ENCODE measurements around the gene DTX4.

The DTX4 gene

DNA sequence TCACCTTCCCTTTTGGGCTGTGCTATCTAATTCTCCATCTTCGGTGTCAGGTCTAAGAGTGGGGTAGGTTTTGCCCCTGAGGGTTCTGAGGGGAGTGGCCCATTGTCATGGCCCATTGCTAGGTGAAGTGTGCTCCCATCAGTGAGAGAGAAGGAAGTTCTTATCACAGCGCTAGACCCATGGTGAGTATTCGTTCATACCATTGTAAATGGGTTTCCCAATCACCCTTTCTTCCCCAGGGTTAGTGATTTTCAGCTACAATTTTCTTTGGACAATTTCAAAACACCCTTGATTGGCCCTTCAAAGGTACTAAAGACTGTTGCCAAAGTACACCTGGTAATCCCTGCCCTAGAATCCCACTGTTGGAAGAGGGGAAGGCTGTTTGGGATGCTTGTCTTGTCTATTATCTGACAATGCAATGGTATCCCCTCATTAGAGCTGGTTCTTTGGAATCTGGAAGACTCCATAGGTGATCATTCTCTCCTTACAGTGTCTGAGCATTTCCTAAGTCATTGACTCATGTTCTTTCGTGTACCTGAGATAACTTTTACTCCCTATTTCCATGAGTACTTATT lies 20.6 kb downstream of the DTX4 start:
- no peak for ATAC-seq (ENCODE audit: insufficient read depth, low read depth)
- no peak for DNase-seq
- Histone ChIP-seq H3K9ac (ENCODE audit: low read depth, low read length) (no peak overlapping the region), H2AFZ (ENCODE audit: low read depth, low read length) (no peak overlapping the region), H3K27ac (ENCODE audit: low read length) (no peak overlapping the region), H3K27me3 (ENCODE audit: insufficient read depth, low read length, poor library complexity) (no peaks in the 10 kb centered on the region), H3K79me2 (ENCODE audit: insufficient read depth, low read length) (no peaks in the 10 kb centered on the region), H3K4me2 (ENCODE audit: insufficient read depth, low read length) (no peak overlapping the region), H3K4me3 (ENCODE audit: low read depth in 1 of 2, low read length in 2 of 2) (no peak overlapping the region), H4K20me1 (ENCODE audit: insufficient read depth, low read length) (no peaks in the 10 kb centered on the region), H3K4me1 (ENCODE audit: insufficient read depth, low read length) (no peaks in the 10 kb centered on the region), H3K9me3 (ENCODE audit: insufficient read depth, low read length, severe bottlenecking) (no peaks in the 10 kb centered on the region), H3K36me3 (ENCODE audit: insufficient read depth, low read length) (no peaks in the 10 kb centered on the region; the same call in 1 of the 2 replicates)
- no peak for TF ChIP-seq EZH2 (IDR thresholded peaks at IDR 0.05; ENCODE audit: borderline replicate concordance, low read depth, low read length, severe bottlenecking)
- TF ChIP-seq, protein P1, sequence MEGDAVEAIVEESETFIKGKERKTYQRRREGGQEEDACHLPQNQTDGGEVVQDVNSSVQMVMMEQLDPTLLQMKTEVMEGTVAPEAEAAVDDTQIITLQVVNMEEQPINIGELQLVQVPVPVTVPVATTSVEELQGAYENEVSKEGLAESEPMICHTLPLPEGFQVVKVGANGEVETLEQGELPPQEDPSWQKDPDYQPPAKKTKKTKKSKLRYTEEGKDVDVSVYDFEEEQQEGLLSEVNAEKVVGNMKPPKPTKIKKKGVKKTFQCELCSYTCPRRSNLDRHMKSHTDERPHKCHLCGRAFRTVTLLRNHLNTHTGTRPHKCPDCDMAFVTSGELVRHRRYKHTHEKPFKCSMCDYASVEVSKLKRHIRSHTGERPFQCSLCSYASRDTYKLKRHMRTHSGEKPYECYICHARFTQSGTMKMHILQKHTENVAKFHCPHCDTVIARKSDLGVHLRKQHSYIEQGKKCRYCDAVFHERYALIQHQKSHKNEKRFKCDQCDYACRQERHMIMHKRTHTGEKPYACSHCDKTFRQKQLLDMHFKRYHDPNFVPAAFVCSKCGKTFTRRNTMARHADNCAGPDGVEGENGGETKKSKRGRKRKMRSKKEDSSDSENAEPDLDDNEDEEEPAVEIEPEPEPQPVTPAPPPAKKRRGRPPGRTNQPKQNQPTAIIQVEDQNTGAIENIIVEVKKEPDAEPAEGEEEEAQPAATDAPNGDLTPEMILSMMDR (IDR thresholded peaks at IDR 0.05; ENCODE audit: borderline replicate concordance, extremely low read depth, low read length, poor library complexity, severe bottlenecking) = no peak

DNA sequence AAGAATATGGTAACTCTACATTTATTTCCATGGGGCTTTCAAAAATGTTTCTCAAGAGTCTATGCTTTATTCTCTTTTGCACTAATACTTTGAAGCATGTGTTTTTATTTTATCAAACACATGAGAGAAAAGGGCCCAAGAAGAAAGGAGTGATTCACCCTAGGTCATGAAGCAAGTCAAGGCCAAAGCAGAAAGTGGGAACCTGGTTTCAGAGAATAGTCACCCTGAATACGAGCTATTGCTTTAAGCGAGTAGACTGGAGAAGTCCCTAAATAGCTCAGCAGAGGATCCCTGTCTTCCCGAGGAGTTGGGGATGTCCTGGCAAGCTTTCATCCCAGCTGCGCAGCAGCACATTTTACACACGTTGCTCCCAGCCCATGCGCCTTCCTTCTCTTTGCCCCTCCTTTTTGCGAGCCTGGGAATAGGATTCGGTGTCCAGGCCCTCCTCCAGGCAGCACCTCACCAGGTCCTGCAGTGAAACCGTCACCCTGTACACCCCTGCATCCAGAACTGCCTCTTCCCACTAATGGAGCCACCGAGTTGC lies 21.7 kb downstream of the DTX4 start:
- Histone ChIP-seq H3K27ac (ENCODE audit: low read length) (no peak overlapping the region), H3K4me2 (ENCODE audit: insufficient read depth, low read length) (no peak overlapping the region), H3K9ac (ENCODE audit: low read depth, low read length) (no peak overlapping the region), H3K4me1 (ENCODE audit: insufficient read depth, low read length) (no peaks in the 10 kb centered on the region), H3K27me3 (ENCODE audit: insufficient read depth, low read length, poor library complexity) (no peaks in the 10 kb centered on the region), H3K36me3 (ENCODE audit: insufficient read depth, low read length) (no peaks in the 10 kb centered on the region; the same call in 1 of the 2 replicates), H4K20me1 (ENCODE audit: insufficient read depth, low read length) (no peaks in the 10 kb centered on the region), H3K9me3 (ENCODE audit: insufficient read depth, low read length, severe bottlenecking) (no peaks in the 10 kb centered on the region), H3K79me2 (ENCODE audit: insufficient read depth, low read length) (no peaks in the 10 kb centered on the region), H3K4me3 (ENCODE audit: low read depth in 1 of 2, low read length in 2 of 2) (no peak overlapping the region), H2AFZ (ENCODE audit: low read depth, low read length) (no peak overlapping the region)
- TF ChIP-seq, protein P1 (IDR thresholded peaks at IDR 0.05; ENCODE audit: borderline replicate concordance, extremely low read depth, low read length, poor library complexity, severe bottlenecking) = no peak
- no peak for TF ChIP-seq EZH2 (IDR thresholded peaks at IDR 0.05; ENCODE audit: borderline replicate concordance, low read depth, low read length, severe bottlenecking)
- ATAC-seq (ENCODE audit: insufficient read depth, low read depth) (no peak), DNase-seq (no peak)

DNA sequence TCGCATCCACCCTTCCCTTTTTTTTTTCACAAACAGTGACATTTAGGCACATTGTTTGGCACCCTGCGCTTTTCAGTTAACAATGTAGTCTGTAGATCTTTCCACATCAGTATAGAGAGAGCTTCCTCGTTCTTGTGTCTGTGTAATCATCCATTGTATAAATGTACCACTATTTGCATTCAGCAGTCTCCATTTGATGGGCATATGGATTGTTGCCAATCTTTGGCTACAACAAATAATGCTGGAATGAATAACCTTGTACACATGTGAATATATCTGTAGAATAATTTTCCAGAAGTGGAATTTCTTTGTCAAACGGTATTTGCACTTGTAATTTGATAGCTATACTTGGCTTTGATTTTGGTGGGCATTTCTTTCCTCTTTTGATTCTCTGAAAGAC lies 23.7 kb downstream of the DTX4 start:
- TF ChIP-seq EZH2 (IDR thresholded peaks at IDR 0.05; ENCODE audit: borderline replicate concordance, low read depth, low read length, severe bottlenecking) = no peak
- TF ChIP-seq, protein P1 (IDR thresholded peaks at IDR 0.05; ENCODE audit: borderline replicate concordance, extremely low read depth, low read length, poor library complexity, severe bottlenecking) = no peak
- no peaks in the 10 kb centered on the region for H3K9me3 ChIP-seq (ENCODE audit: insufficient read depth, low read length, severe bottlenecking)
- H3K4me2 ChIP-seq (ENCODE audit: insufficient read depth, low read length) = no peak overlapping the region
- no peaks in the 10 kb centered on the region for H3K4me1 ChIP-seq (ENCODE audit: insufficient read depth, low read length)
- H3K79me2 ChIP-seq (ENCODE audit: insufficient read depth, low read length) = no peaks in the 10 kb centered on the region
- H4K20me1 ChIP-seq (ENCODE audit: insufficient read depth, low read length) = no peaks in the 10 kb centered on the region
- H2AFZ ChIP-seq (ENCODE audit: low read depth, low read length) = no peak overlapping the region
- H3K36me3 ChIP-seq (ENCODE audit: insufficient read depth, low read length) = no peaks in the 10 kb centered on the region; the same call in 1 of the 2 replicates
- no peaks in the 10 kb centered on the region for H3K27me3 ChIP-seq (ENCODE audit: insufficient read depth, low read length, poor library complexity)
- H3K9ac ChIP-seq (ENCODE audit: low read depth, low read length) = no peak overlapping the region
- DNase-seq (no peak), ATAC-seq (ENCODE audit: insufficient read depth, low read depth) (no peak)
- no peak overlapping the region for H3K4me3 ChIP-seq (ENCODE audit: low read depth in 1 of 2, low read length in 2 of 2)
- no peak overlapping the region for H3K27ac ChIP-seq (ENCODE audit: low read length)
